Measurements from ENCODE around the gene TRIP12.
"Not testable (repeated sequence)": the region's sequence is repeated elsewhere in the genome, so short reads cannot be mapped to it uniquely, and the experiment has no call there.

Gene TRIP12

DNA sequence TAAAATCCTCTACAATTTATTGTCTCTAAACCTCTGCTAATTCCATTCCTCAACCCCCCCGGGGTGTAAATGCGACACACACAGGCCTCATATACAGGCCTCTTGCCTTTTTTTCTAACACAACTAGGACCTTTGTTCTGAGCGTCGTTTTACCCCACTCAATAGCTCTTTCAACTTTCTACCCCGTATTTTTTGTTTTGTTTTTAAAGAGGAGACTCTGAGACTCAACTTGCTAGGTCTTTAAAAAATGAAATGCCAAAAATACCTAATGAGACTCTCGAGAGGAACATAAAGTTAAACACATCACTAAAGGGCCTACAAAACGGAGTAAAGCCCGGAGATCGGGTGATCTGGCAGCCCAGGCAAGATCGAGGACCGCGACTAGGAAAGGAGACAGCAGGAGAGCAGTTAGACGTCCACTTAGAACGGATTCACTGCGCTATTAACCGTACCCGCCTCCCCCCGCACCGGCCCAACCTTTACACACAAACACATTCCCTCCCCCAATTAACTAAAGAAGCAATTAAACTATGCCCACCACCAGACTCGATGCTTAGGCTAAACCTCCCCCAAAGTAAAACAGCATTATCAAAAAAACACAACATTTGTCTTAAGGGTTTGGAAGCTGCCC lies 1.7 kb downstream of the TRIP12 start:
- peak; percentile 23 for DNase-seq

GRCh38 chr2:229917793-229918192 lies 4.0 kb downstream of the TRIP12 start:
- DNase-seq, result no peak

DNA sequence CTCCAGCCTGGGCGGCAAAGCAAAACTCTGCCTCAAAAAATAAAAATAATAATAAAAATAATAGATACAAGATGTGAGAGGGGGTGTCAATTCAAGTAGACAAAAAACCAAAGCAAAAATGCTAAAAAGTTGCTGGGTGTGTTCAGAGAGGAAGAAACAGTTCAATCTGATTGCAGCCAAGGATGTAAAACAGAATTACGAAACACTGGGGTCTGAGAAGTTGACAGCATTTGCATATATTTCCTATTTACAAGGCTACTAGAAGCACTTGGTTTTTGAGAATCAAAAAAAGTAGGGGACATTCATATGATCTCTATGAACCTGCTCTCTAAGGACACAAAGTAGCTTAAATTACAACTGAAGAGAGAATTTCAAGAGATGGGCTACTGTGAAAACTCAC lies 7.6 kb downstream of the TRIP12 start:
- no peak for DNase-seq

DNA sequence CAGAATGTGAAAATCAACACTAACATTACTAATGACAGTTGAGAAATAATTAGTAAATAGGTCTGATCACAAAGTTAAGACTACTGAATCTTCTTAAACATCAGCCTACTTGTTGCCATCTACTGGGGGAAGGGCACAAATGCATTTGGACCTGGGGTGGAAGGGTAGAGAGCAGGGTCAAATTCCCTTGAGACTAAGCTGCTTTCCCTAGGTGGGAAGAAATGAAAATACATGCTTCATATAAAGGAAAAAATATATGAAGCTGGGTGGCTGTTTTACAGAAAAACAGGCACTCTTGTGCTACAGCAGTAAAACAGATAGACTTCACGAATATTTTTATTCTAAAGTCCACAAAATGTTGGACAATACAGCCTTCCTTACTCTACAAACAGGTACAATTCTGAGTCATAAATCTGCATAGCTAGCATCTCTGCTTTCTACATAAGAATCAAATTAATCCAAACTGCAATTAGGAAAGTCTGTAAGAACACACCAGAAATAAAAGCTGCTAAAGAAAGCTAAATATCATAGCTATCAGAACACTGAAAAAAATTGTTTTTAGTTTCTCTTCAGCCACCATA lies 10.9 kb downstream of the TRIP12 start:
- DNase-seq, result peak; percentile 41

GRCh38 chr2:229910147-229910831 lies 11.5 kb downstream of the TRIP12 start:
- DNase-seq, result no peak

DNA sequence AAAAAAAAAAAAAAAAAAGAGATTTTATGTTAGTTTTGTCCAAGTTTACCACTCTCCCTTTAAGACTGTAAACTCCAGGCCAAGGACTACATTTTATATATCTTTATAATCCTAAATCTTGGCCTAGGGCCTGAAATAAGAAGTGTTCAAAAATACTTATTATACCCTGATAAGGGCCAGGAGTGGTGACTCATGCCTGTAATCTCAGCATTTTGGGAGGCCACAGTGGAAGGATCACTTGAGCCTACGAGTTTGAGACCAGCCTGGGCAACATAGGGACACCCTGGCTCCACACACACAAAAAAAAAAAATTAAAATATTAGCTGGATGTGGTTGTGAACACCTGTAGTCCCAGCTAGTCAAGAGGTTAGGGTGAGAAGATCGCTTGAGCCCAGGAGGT lies 12.7 kb downstream of the TRIP12 start:
- no peak for DNase-seq

- DNase-seq, result no peak
Observed at GRCh38 chr2:229905601-229906000, 16.2 kb downstream of the TRIP12 start.

DNA sequence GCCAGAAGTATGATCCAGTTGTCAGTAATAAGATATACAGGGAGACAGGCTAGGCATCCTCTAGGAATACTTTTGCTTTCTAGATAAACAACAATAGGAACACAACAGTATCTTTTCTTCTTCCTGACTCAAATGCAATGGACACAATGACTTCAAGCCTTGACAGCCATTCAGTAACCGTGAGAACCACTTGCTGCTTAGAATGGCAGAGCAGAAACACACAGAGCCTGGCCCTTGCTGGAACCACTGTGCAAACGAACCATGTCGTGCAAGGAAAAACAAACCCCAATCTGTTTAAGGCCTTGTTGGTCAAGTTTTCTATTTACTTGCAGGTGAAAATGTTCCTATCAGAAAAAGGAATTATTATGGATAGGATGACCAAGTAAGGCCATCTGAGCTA lies 18.8 kb downstream of the TRIP12 start:
- no peak for DNase-seq

- no peak for DNase-seq
Observed at GRCh38 chr2:229901819-229902218, 20.0 kb downstream of the TRIP12 start.

DNA sequence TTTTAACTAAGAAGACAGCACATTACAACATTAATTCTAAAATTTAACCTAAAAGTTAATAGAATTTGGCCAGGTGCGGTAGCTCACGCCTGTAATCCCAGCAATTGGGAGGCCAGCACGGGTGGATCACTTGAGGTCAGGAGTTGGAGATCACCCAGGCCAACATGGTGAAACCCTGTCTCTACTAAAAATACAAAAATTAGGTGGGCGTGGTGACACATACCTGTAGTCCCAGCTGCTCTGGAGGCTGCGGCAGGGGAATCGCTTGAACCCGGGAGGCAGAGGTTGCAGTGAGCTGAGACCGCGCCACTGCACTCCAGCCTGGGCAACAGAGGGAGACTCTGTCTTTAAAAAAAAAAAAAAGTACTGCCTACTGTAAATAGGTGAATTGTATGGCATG lies 21.3 kb downstream of the TRIP12 start:
- not testable (repeated sequence) for DNase-seq

GRCh38 chr2:229900012-229900411 lies 21.8 kb downstream of the TRIP12 start:
- DNase-seq, result no peak

- DNase-seq, result no peak
Observed at GRCh38 chr2:229899604-229900003, 22.2 kb downstream of the TRIP12 start.

- DNase-seq, result peak; percentile 7
Observed at GRCh38 chr2:229896857-229897256, 25.0 kb downstream of the TRIP12 start.

GRCh38 chr2:229889023-229889422 lies 32.8 kb downstream of the TRIP12 start:
- no peak for DNase-seq

GRCh38 chr2:229888031-229888430 lies 33.8 kb downstream of the TRIP12 start:
- DNase-seq, result no peak

DNA sequence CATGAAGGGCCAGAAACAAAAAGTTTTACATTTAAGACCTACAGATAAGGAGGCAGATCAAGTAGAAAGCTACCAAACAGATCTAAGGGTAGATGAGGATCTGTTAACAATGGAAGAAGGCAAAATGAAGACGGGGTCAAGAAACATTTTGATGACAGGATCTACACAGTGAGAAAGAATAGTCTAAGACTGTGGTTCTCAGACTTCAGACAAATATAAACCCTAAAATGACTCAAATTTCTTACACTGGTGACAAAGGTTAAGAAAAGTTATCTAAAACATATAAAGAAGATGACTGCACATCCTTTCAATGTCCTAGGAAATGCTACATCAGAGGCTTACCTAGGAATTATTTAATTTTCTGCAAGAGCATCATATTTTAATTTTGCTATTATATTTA lies 34.4 kb downstream of the TRIP12 start:
- no peak for DNase-seq

DNA sequence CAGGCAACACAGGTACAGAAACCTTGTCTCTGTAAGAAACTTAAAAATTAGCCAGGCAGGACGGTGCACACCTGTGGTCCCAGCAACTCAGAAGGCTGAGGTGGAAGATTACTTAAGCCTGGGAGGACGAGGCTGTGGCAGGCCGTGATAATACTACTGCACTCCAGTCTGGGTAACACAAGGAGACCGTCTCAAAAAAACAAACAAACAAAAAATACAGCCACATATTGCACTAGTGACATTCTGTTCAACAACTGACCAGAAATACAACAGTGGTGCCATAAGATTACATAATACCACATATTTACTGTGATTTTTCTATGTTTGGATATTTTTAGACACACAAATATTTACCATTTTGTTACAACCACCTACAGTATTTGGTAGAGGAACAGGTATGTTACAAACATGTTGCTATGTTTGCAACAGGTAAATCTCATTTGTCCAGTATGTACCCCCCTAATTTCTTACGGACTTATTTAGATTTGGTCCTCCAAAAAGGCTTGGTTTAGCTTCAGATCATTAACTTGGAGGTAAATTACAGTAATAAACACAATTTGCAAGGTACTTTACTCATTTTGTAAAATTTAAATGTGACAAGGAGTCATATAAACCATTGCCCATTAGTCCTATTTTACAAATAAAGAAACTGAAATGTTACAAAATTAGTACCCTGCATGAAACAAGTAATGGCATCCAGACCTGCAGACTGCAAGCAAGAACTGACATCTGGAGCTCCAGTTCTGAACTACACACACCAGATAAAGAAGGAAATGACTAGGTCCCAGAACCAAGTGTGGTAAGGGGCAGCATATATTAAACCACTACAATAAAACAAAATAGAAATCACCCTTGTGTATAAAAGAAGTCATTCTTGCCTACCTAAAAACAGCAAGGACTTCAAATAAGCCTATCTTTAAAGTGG lies 36.8 kb downstream of the TRIP12 start:
- DNase-seq, result no peak

- no peak for DNase-seq
Observed at GRCh38 chr2:229882583-229882982, 39.2 kb downstream of the TRIP12 start.

DNA sequence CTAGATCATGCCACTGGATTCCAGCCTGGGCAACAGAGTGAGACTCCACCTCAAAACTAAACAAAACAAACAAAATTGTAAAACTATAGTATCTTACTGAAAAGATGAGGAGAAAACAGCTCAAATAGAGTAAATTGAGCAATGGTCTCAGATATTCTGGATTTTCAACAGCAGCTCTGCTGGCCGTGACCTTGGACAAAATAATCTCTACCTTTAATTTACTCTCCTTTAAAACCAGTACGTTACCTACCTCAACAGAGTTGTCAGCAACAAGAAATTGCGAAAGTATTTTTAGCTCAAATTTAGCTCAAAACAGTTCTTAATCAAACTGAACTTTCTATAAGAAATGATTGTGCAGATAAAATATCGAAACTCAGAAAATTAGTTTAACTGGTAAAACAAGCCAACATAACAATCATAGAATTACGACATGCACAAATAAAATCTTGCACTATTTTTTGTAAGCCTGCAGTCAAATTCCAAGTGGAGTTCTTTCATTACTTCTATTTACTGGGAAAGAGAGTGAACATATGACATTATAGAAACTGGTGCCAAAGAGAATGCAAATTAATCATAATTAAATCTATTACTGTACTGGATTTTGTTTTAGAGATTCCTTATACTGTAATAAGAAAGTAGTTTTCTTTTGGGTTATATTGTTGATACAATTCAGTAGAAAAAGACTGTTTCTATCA lies 40.8 kb downstream of the TRIP12 start:
- DNase-seq, result no peak

DNA sequence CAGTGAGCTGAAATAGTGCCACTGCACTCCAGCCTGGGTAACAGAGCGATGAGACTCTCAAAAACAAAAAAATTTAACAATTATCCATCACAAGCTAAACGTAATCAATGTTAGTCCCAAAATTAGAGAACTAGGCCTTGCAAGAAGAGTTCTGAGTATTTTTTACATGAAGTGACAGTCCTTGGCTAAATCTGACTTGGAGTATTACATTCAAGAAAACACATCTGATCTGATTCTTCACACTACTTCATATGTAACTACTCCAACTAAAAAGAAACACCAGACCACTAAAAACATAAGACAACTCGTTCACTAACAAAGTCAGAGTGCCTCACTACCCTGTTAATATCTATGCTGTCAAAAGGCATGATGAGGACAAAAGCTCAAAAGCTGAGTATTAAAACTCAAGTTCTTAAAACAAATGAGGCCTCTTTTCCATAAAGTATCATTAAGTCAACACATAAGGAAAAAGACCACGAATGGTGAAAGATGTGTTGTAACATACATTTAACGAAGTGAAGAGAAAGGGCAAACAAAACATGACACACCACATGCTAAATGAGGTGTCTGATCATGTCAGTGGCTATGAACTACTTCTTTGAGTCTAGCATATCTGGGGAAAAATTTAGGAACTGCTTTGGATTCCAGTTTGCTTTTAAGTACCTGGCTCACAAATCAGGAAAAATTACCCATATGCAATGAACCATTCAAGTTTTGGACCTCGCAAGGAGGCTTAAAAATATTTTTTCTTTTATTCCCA lies 42.4 kb downstream of the TRIP12 start:
- DNase-seq, result no peak

- no peak for DNase-seq
Observed at GRCh38 chr2:229875549-229875948, 46.3 kb downstream of the TRIP12 start.

DNA sequence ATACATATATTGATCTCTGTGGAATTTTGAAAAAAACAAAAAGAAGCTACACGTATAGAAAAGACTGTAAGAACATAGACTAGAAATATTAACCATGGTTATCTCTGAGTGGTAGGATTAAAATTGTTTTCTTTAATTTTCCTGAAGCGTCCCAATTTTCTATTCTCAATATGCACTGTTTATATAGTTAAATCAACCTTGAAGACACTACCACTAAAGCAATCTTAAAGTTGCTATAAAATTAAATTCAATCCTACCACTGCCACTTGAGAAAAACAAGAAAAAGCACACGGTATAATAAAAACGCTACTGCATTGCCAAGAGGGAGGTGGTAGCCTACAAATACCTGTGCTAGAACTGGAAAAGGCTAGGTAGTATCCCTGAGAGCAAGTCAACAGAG lies 47.2 kb downstream of the TRIP12 start:
- DNase-seq, result no peak

All from CD4-positive, alpha-beta T cell treated with Interleukin-17A for 4 hours (primary cell).